CD14-positive monocyte (primary cell): Measurements from ENCODE around the gene OXCT1. TPM values are rescaled to one million over a fixed set of nuclear protein-coding genes. Genes with fewer than 3 reads are reported as not detected.
"Not testable (repeated sequence)": the region's sequence is repeated elsewhere in the genome, so short reads cannot be mapped to it uniquely, and the experiment has no call there.

ENCODE experiments used
- DNase-seq, 3 donors: peaks; one replicate each; pipeline ENCODE4 v3.0.0-alpha.2; 2011 to 2022
- H2AFZ ChIP-seq: 2 replicates; pipeline ENCODE4 v1.6.0; 2012; ENCODE audit warnings: mild to moderate bottlenecking, low read depth, low read length, inconsistent platforms; ENCODE audit not compliant: insufficient read depth, poor library complexity, severe bottlenecking
- H3K27ac ChIP-seq, 2 donors: 1 replicate in 1 of 2; 2 replicates in 1 of 2; pipeline ENCODE4 v1.5.1; 2012 to 2013; ENCODE audit warnings: low read length in 2 of 2, control low read depth in 1 of 2, inconsistent platforms in 1 of 2, low read depth in 1 of 2, mild to moderate bottlenecking in 1 of 2
- H3K27me3 ChIP-seq, 2 donors: one replicate each; pipeline versions ENCODE4 v1.6.0 to v1.6.1; 2011 to 2013; ENCODE audit warnings: low read length in 2 of 2; ENCODE audit not compliant: control insufficient read depth in 2 of 2, insufficient read depth in 2 of 2
- H3K36me3 ChIP-seq, 2 donors: replicated peaks in 1 of 2; 1 replicate in 1 of 2; 2 replicates in 1 of 2; pipeline versions ENCODE4 v1.5.1 to v1.6.1; 2012 to 2013; ENCODE audit warnings: low read length in 2 of 2, control low read depth in 1 of 2, inconsistent platforms in 1 of 2, mild to moderate bottlenecking in 1 of 2; ENCODE audit not compliant: insufficient read depth in 2 of 2, control insufficient read depth in 1 of 2
- H3K4me1 ChIP-seq, 2 donors: 1 replicate in 1 of 2; 2 replicates in 1 of 2; pipeline versions ENCODE4 v1.5.1 to v1.6.1; 2012 to 2013; ENCODE audit warnings: low read length in 2 of 2, control low read depth in 1 of 2, inconsistent platforms in 1 of 2, mild to moderate bottlenecking in 1 of 2, moderate library complexity in 1 of 2; ENCODE audit not compliant: insufficient read depth in 2 of 2, control insufficient read depth in 1 of 2
- H3K4me2 ChIP-seq: replicated peaks from 2 replicates; pipeline ENCODE3; 2012; ENCODE audit warnings: low read length, moderate library complexity, mild to moderate bottlenecking; ENCODE audit not compliant: poor library complexity, severe bottlenecking; ENCODE audit errors: extremely low read depth
- H3K4me3 ChIP-seq, 3 experiments: fragments of 200-600 bp in 1 of 3; sonication (generic) in 1 of 3; replicated peaks in 1 of 3; 1 replicate in 2 of 3; 2 replicates in 1 of 3; pipeline ENCODE4 v1.5.1; 2011 to 2013; ENCODE audit warnings: low read length in 3 of 3, mild to moderate bottlenecking in 3 of 3, control low read depth in 2 of 3, low read depth in 2 of 3, inconsistent platforms in 1 of 3, moderate library complexity in 1 of 3
- H3K79me2 ChIP-seq: 2 replicates; pipeline ENCODE4 v1.6.0; 2012; ENCODE audit warnings: mild to moderate bottlenecking, control low read depth, inconsistent platforms, low read length, moderate library complexity; ENCODE audit not compliant: insufficient read depth
- H3K9ac ChIP-seq: 2 replicates; pipeline ENCODE4 v1.6.0; 2017; ENCODE audit warnings: low read length, mild to moderate bottlenecking; ENCODE audit not compliant: insufficient read depth, poor library complexity, severe bottlenecking
- H3K9me3 ChIP-seq, 2 donors: replicated peaks in 1 of 2; 1 replicate in 1 of 2; 2 replicates in 1 of 2; pipeline versions ENCODE4 v1.5.1 to v1.6.1; 2012 to 2013; ENCODE audit warnings: low read length in 2 of 2, control low read depth in 1 of 2; ENCODE audit not compliant: control insufficient read depth in 1 of 2, insufficient read depth in 1 of 2
- H4K20me1 ChIP-seq: 2 replicates; pipeline ENCODE4 v1.6.0; 2012; ENCODE audit warnings: mild to moderate bottlenecking, low read length, control low read depth, moderate library complexity; ENCODE audit not compliant: insufficient read depth
- H3K27ac Mint-ChIP-seq, 7 donors: one replicate each; pipeline ENCODE4 v1.8.0; 2020; ENCODE audit warnings: mild to moderate bottlenecking in 7 of 7, mixed read lengths in 7 of 7, moderate library complexity in 6 of 7, inconsistent platforms in 2 of 7
- H3K27me3 Mint-ChIP-seq, 3 donors: one replicate each; pipeline ENCODE4 v1.8.0; 2021 to 2022; ENCODE audit warnings: low read depth in 3 of 3, mild to moderate bottlenecking in 3 of 3, mixed read lengths in 3 of 3, moderate library complexity in 3 of 3, inconsistent platforms in 1 of 3
- H3K36me3 Mint-ChIP-seq, 2 donors: one replicate each; pipeline ENCODE4 v1.8.0; 2020; ENCODE audit warnings: mixed read lengths in 2 of 2, inconsistent platforms in 1 of 2, mild to moderate bottlenecking in 1 of 2
- H3K4me1 Mint-ChIP-seq: one replicate; pipeline ENCODE4 v1.8.0; 2020; ENCODE audit warnings: mild to moderate bottlenecking, mixed read lengths
- H3K4me3 Mint-ChIP-seq, 2 donors: one replicate each; pipeline ENCODE4 v1.8.0; 2020; ENCODE audit warnings: mild to moderate bottlenecking in 2 of 2, mixed read lengths in 2 of 2, moderate library complexity in 1 of 2
- H3K9me3 Mint-ChIP-seq, 7 donors: one replicate each; pipeline ENCODE4 v1.8.0; 2020 to 2022; ENCODE audit warnings: mixed read lengths in 7 of 7, mild to moderate bottlenecking in 6 of 7, moderate library complexity in 6 of 7, inconsistent platforms in 2 of 7
- CTCF ChIP-seq: fragments of 200-600 bp; IDR thresholded peaks from one replicate; pipeline ENCODE4 v1.8.0; 2022; ENCODE audit warnings: antibody characterized with exemption, mild to moderate bottlenecking
- WGBS: methylation state at CpG from one replicate; pipeline ENCODE4 v1.1.5; 2013; ENCODE audit warnings: missing lambda C conversion rate; ENCODE audit not compliant: insufficient coverage; 5-methylcytosine and 5-hydroxymethylcytosine counted together
- intact Hi-C, 2 donors: fragments of 100-400 bp; cut with micrococcal nuclease; formaldehyde crosslinking; loops; one replicate each; pipeline versions ENCODE4 v1.15.0 to v1.15.1; 2023
- polyA plus RNA-seq, 3 donors: library from polyadenylated mRNA; depleted of rRNA in 1 of 3; unstranded in 2 of 3; stranded (reverse) in 1 of 3; fragments of 300-500 nt in 2 of 3; fragments of >200 nt in 1 of 3; fragmentation: Illumina TruSeq in 2 of 3; gene quantifications; 1 replicate in 2 of 3; 2 replicates in 1 of 3; pipeline ENCODE4 v1.2.3, GENCODE V29; 2012 to 2021

The OXCT1 gene
- polyA plus RNA-seq, 3 donors, result 1.3 to 3.4 (median 1.9) TPM

GRCh38 chr5:41851116-41851515 lies 19.1 kb downstream of the OXCT1 start:
- no peaks in the 10 kb centered on the region for H3K4me1 ChIP-seq
- Mint-ChIP-seq H3K27ac (peak overlapping the region in 1 of 7 donors; percentile 34), H3K4me1 (no peaks in the 10 kb centered on the region), H3K4me3 (no peak overlapping the region), H3K36me3 (peaks cover 37 to 39% of the 10 kb centered on the region in 2 donors), H3K27me3 (no peaks in the 10 kb centered on the region), H3K9me3 (peaks cover 0 to 8% (median 2%) of the 10 kb centered on the region in 7 donors)
- no peak overlapping the region for H3K4me2 ChIP-seq
- no peaks in the 10 kb centered on the region for H3K79me2 ChIP-seq
- no peak overlapping the region for H3K27ac ChIP-seq
- no peaks in the 10 kb centered on the region for H4K20me1 ChIP-seq
- no peaks in the 10 kb centered on the region for H3K27me3 ChIP-seq
- H2AFZ ChIP-seq, result no peak overlapping the region
- intact Hi-C loops, result no loop called here
- no peaks in the 10 kb centered on the region for H3K9me3 ChIP-seq
- TF ChIP-seq CTCF, result no peak
- WGBS, result no CpG with 5 or more reads among the region's 1 CpG
- H3K4me3 ChIP-seq, result no peak overlapping the region
- peaks cover 7 to 48% of the 10 kb centered on the region in 2 donors for H3K36me3 ChIP-seq
- H3K9ac ChIP-seq, result no peak overlapping the region
- DNase-seq, result no peak

DNA sequence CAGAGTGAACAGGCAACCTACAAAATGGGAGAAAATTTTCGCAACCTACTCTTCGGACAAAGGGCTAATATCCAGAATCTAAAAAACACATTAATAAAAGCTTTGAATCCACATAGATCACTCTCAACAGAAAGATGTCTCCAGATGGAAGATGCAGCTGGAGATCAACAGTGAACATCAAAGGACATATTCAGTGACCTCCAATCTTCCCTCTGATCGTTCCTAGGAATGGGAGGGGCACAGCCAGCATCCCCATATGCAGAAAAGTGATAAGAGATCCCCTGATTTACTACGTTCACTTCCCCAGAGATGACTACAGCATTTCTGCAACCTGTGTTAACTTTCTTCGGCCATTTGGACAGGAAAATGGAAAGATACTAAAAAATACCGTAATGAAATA lies 21.2 kb downstream of the OXCT1 start:
- WGBS, result no CpG with 5 or more reads among the region's 6 CpGs
- Histone ChIP-seq H3K79me2 (no peaks in the 10 kb centered on the region), H3K27me3 (no peaks in the 10 kb centered on the region), H2AFZ (no peak overlapping the region), H3K9me3 (no peaks in the 10 kb centered on the region), H3K4me2 (no peak overlapping the region), H3K27ac (no peak overlapping the region), H3K4me1 (peaks cover 0 to 7% of the 10 kb centered on the region in 2 donors), H3K36me3 (peaks cover 7 to 33% of the 10 kb centered on the region in 2 donors), H3K9ac (no peak overlapping the region), H3K4me3 (no peak overlapping the region), H4K20me1 (no peaks in the 10 kb centered on the region)
- Mint-ChIP-seq H3K27me3 (no peaks in the 10 kb centered on the region), H3K4me3 (no peak overlapping the region), H3K27ac (no peak overlapping the region), H3K9me3 (peaks cover 0 to 8% (median 2%) of the 10 kb centered on the region in 7 donors), H3K4me1 (no peaks in the 10 kb centered on the region), H3K36me3 (peaks cover 37% of the 10 kb centered on the region in 2 donors)
- no peak for DNase-seq
- TF ChIP-seq CTCF, result no peak
- intact Hi-C loops, result no loop called here

- H3K9me3 Mint-ChIP-seq, H4K20me1 ChIP-seq, H3K27ac Mint-ChIP-seq, H3K27me3 Mint-ChIP-seq, DNase-seq, H3K27me3 ChIP-seq, H3K4me3 ChIP-seq, H3K79me2 ChIP-seq, H3K4me1 Mint-ChIP-seq, H3K27ac ChIP-seq, H3K9ac ChIP-seq, H3K4me3 Mint-ChIP-seq, intact Hi-C loops, H3K4me2 ChIP-seq, H2AFZ ChIP-seq, H3K9me3 ChIP-seq: not testable (repeated sequence)
- no CpG with 5 or more reads among the region's 1 CpG for WGBS
- H3K36me3 Mint-ChIP-seq, result peaks cover 18 to 22% of the 10 kb centered on the region in 2 donors
- peaks cover 7 to 17% of the 10 kb centered on the region in 2 donors for H3K36me3 ChIP-seq
- H3K4me1 ChIP-seq, result peaks cover 0 to 16% of the 10 kb centered on the region in 2 donors
Measured at GRCh38 chr5:41845751-41846150, 24.5 kb downstream of the OXCT1 start.
